K562 (cell line): ENCODE measurements around the gene PPP3CB. TPM values are rescaled to one million over a fixed set of nuclear protein-coding genes. Genes with fewer than 3 reads are reported as not detected.

Experiments
- ATAC-seq: fragments of 200-7000 bp; cut with Tn5 transposase; 3 replicates; pipeline ENCODE4 v1.9.1; 2020; ENCODE audit warnings: moderate library complexity
- BruUV-seq: library from RNA; stranded (reverse); fragments of 400-500 nt; replicated peaks from 2 replicates; lab custom pipeline; 2021; lab: Mats Ljungman, UMichigan
- CTCF ChIA-PET: fragments of 300-600 bp; formaldehyde crosslinking; extraction: SDS; loops from one replicate; lab custom pipeline; 2021; ENCODE audit warnings: low intra/inter-chr PET ratio; lab: Yijun Ruan, JAX
- POLR2A ChIA-PET: fragments of 300-600, 350-650 bp; sonication (Branson Sonifier 250); formaldehyde crosslinking; extraction: SDS; loops from one replicate; lab custom pipeline; 2021; ENCODE audit warnings: antibody characterized with exemption, inconsistent platforms; lab: Yijun Ruan, JAX
- DNase-seq, 4 experiments: peaks; one replicate each; pipeline versions ENCODE4 v3.0.0 to v3.0.0-alpha.2; 2011 to 2018; ENCODE audit warnings: low spot score in 3 of 4, mixed read lengths in 3 of 4; ENCODE audit errors: extremely low read depth in 1 of 4
- FAIRE-seq: peaks from 2 replicates; lab custom pipeline; 2011; peaks lifted over from hg19 to GRCh38; lab: Jason Lieb, UNC
- H2AFZ ChIP-seq: 2 replicates; pipeline ENCODE4 v1.6.0; 2011; ENCODE audit warnings: low read depth, low read length, control low read depth, inconsistent platforms
- H3K27ac ChIP-seq: fragments of 200-600 bp; 3 replicates; pipeline ENCODE4 v1.8.0; 2011; ENCODE audit warnings: low read depth, mild to moderate bottlenecking, control low read depth, inconsistent platforms, low read length, moderate library complexity, mixed read lengths; ENCODE audit errors: extremely low read depth
- H3K27me3 ChIP-seq, 2 experiments: fragments of 300-600 bp in 1 of 2; 2 replicates in 1 of 2; 3 replicates in 1 of 2; pipeline versions ENCODE4 v1.6.0 to v1.8.0; 2011; ENCODE audit warnings: inconsistent platforms in 2 of 2, low read length in 2 of 2, mild to moderate bottlenecking in 1 of 2, mixed read lengths in 1 of 2, moderate library complexity in 1 of 2; ENCODE audit not compliant: control insufficient read depth in 2 of 2, insufficient read depth in 2 of 2
- H3K36me3 ChIP-seq: fragments of 300-600 bp; 3 replicates; pipeline ENCODE4 v1.8.0; 2011; ENCODE audit warnings: mild to moderate bottlenecking, low read length, inconsistent platforms; ENCODE audit not compliant: control insufficient read depth, insufficient read depth
- H3K4me1 ChIP-seq, 2 experiments: fragments of 200-600 bp in 1 of 2; replicated peaks in 1 of 2; 2 replicates in 1 of 2; 3 replicates in 1 of 2; pipeline versions ENCODE4 v1.5.1 to v1.8.0; 2011; ENCODE audit warnings: inconsistent platforms in 2 of 2, low read length in 2 of 2, mild to moderate bottlenecking in 1 of 2, mixed read lengths in 1 of 2, moderate library complexity in 1 of 2; ENCODE audit not compliant: control insufficient read depth in 2 of 2, insufficient read depth in 2 of 2
- H3K4me2 ChIP-seq: 2 replicates; pipeline ENCODE4 v1.6.1; 2011; ENCODE audit warnings: low read length, control low read depth, inconsistent platforms, mixed read lengths; ENCODE audit not compliant: insufficient read depth
- H3K4me3 ChIP-seq: fragments of 200-600 bp; sonication (generic), shearing (Covaris generic); 2 replicates; pipeline ENCODE4 v1.5.1; 2016; ENCODE audit warnings: control low read depth, inconsistent platforms
- H3K79me2 ChIP-seq: fragments of 200-600 bp; 3 replicates; pipeline ENCODE4 v1.8.0; 2011; ENCODE audit warnings: low read length, inconsistent platforms; ENCODE audit not compliant: control insufficient read depth, insufficient read depth
- H3K9ac ChIP-seq, 2 experiments: 2 replicates each; pipeline versions ENCODE4 v1.6.0 to v1.6.1; 2011; ENCODE audit warnings: low read depth in 2 of 2, low read length in 2 of 2, control low read depth in 1 of 2, inconsistent platforms in 1 of 2, mild to moderate bottlenecking in 1 of 2, mixed read lengths in 1 of 2; ENCODE audit not compliant: insufficient read depth in 1 of 2
- H3K9me1 ChIP-seq: one replicate; pipeline ENCODE4 v1.6.0; 2011; ENCODE audit warnings: inconsistent platforms, mild to moderate bottlenecking, low read length, moderate library complexity; ENCODE audit not compliant: control insufficient read depth, insufficient read depth
- H3K9me3 ChIP-seq: replicated peaks from 2 replicates; pipeline ENCODE4 v1.5.1; 2011; ENCODE audit warnings: low read depth, low read length, inconsistent platforms; ENCODE audit not compliant: control insufficient read depth, insufficient read depth
- H4K20me1 ChIP-seq: replicated peaks from 2 replicates; pipeline ENCODE4 v1.6.1; 2011; ENCODE audit warnings: low read length, inconsistent platforms, mixed read lengths; ENCODE audit not compliant: control insufficient read depth, insufficient read depth
- CREB5 ChIP-seq: fragments of 250-450 bp; sonication (Bioruptor Pico); IDR thresholded peaks from 2 replicates; pipeline ENCODE4 v1.5.0; 2020; ENCODE audit warnings: mild to moderate bottlenecking
- E2F4 ChIP-seq: sonication (generic); formaldehyde crosslinking; IDR thresholded peaks from 2 replicates; pipeline ENCODE4 v1.8.0; 2022; ENCODE audit warnings: mild to moderate bottlenecking, low read depth, missing genetic modification reagents
- HBP1 ChIP-seq: fragments of 450-650 bp; formaldehyde crosslinking; IDR thresholded peaks from 2 replicates; pipeline ENCODE4 v1.4.0; 2022; ENCODE audit warnings: missing genetic modification characterization
- RBM15 ChIP-seq: fragments of 200-400 bp; formaldehyde crosslinking; IDR thresholded peaks from 2 replicates; pipeline ENCODE4 v1.6.1; 2018; ENCODE audit warnings: mild to moderate bottlenecking, low read length, moderate library complexity; ENCODE audit not compliant: insufficient read depth
- SPI1 ChIP-seq: IDR thresholded peaks from 2 replicates; pipeline ENCODE4 v1.6.1; 2011; ENCODE audit warnings: low read depth, low read length, control low read depth, borderline replicate concordance
- ZBTB5 ChIP-seq: fragments of 450-650 bp; IDR thresholded peaks from 2 replicates; pipeline ENCODE4 v1.6.1; 2017; ENCODE audit warnings: antibody characterized with exemption
- WGBS: fragments of 100-300 bp; shearing (Covaris generic); methylation state at CpG from one replicate; pipeline ENCODE4 v1.1.6; 2016; ENCODE audit warnings: low coverage, mixed read lengths; ENCODE audit not compliant: insufficient coverage; ENCODE audit errors: missing lambda C conversion rate; 5-methylcytosine and 5-hydroxymethylcytosine counted together
- in situ Hi-C: fragments of 300-500 bp; cut with MboI; formaldehyde crosslinking; loops from 4 replicates; pipeline ENCODE4 v1.15.0; 2018; ENCODE audit warnings: inconsistent platforms, mixed read lengths
- intact Hi-C: fragments of 100-400 bp; cut with micrococcal nuclease; formaldehyde crosslinking; loops from 2 replicates; pipeline ENCODE4 v1.14.2; 2022
- polyA plus RNA-seq, 8 experiments: library from polyadenylated mRNA; depleted of rRNA in 4 of 8; stranded (reverse) in 5 of 8; unstranded in 3 of 8; fragments of >200 nt; fragmentation: Nextera tagmentation in 2 of 8; fragmentation: Illumina TruSeq in 1 of 8; extraction: Ambion mirVana in 2 of 8; extraction: Trizol in 1 of 8; gene quantifications; 2 replicates each; pipeline versions ENCODE4 v1.2.1 to v1.2.3, GENCODE V29; 2011 to 2014; ENCODE audit warnings: inconsistent platforms in 1 of 8, missing spikeins in 1 of 8
- total RNA-seq, 7 experiments: library from RNA; depleted of rRNA in 6 of 7; stranded (reverse); fragments of >200 nt in 6 of 7; fragmentation: Illumina TruSeq in 2 of 7; extraction: Trizol in 2 of 7; gene quantifications; 2 replicates each; pipeline versions ENCODE4 v1.2.1 to v1.2.3, GENCODE V29; 2011 to 2021; ENCODE audit warnings: low replicate concordance in 1 of 7

PPP3CB gene
- total and polyA plus RNA-seq, 9 of the 15 experiments (the other 6 are each of a cell fraction or from before 2014, with no cell fraction given), result 9.6 to 27.6 (median 17.8) TPM

GRCh38 chr10:73426318-73426717 is 69.5 kb downstream of the PPP3CB start:
- H3K27ac ChIP-seq, result no peak overlapping the region
- DNase-seq (no peak), FAIRE-seq (no peak), ATAC-seq (no peak)
- peaks cover 16% of the 10 kb centered on the region; the same call in 2 of the 3 replicates for H3K36me3 ChIP-seq
- H3K9me1 ChIP-seq, result no peaks in the 10 kb centered on the region
- no TSS peak for BruUV-seq
- H3K27me3 ChIP-seq, result no peaks in the 10 kb centered on the region
- TF ChIP-seq SPI1 (peak; percentile 84), CREB5 (CRISPR knock-in tag) (no peak)
- no peaks in the 10 kb centered on the region for H4K20me1 ChIP-seq
- no peaks in the 10 kb centered on the region for H3K9me3 ChIP-seq
- ChIA-PET CTCF (no interaction called here), POLR2A (interaction anchor here (0.6 to 0.7 kb wide), 3 partner anchors 8 to 49 kb away, joined by 3 to 5 read pairs (median 3); no protein-coding TSS in a partner anchor)
- intact Hi-C loops, result no loop called here
- no peak overlapping the region for H3K4me2 ChIP-seq
- 95% methylated on average over 4 of the region's 4 CpGs for WGBS
- in situ Hi-C loops, result no loop called here
- H3K9ac ChIP-seq, result no peak overlapping the region
- H3K4me3 ChIP-seq, result no peak overlapping the region
- no peaks in the 10 kb centered on the region for H3K79me2 ChIP-seq
- peaks cover 0 to 5% of the 10 kb centered on the region in 2 experiments; a peak in 2 of 5 replicates for H3K4me1 ChIP-seq
- no peak overlapping the region for H2AFZ ChIP-seq

- Histone ChIP-seq H3K27me3 (no peaks in the 10 kb centered on the region), H3K4me2 (no peak overlapping the region), H2AFZ (no peak overlapping the region), H3K79me2 (no peaks in the 10 kb centered on the region), H4K20me1 (no peaks in the 10 kb centered on the region), H3K27ac (no peak overlapping the region), H3K9ac (no peak overlapping the region), H3K9me3 (no peaks in the 10 kb centered on the region), H3K4me1 (peaks cover 0 to 5% of the 10 kb centered on the region in 2 experiments; a peak in 2 of 5 replicates), H3K4me3 (no peak overlapping the region), H3K36me3 (peaks cover 16% of the 10 kb centered on the region; the same call in 2 of the 3 replicates), H3K9me1 (no peaks in the 10 kb centered on the region)
- intact Hi-C loops, result no loop called here
- FAIRE-seq (no peak), DNase-seq (no peak), ATAC-seq (no peak)
- CTCF ChIA-PET, result no interaction called here
- in situ Hi-C loops, result no loop called here
- BruUV-seq, result no TSS peak
- POLR2A ChIA-PET, result interaction anchor here (1.5 kb wide), 1 partner anchor 9 kb away, joined by 5 read pairs; no protein-coding TSS in a partner anchor
- WGBS, result 70% methylated on average over 3 of the region's 3 CpGs
- TF ChIP-seq HBP1 (no peak), RBM15 (no peak), E2F4 (CRISPR knock-in tag) (no peak), ZBTB5 (no peak)
Measured at GRCh38 chr10:73424478-73424877, 71.3 kb downstream of the PPP3CB start.
